Activated T-helper 1 cell treated with anti-CD3 and anti-CD28 coated beads, Interleukin-2, amount 50 U/mL, for 16 hours (primary cell): ENCODE measurements around the gene GPR155.
A peak's percentile ranks its signal among the peaks of the same experiment; 100 is the strongest.

Experiments
- DNase-seq, 2 donors: peaks; one replicate each; pipeline ENCODE4 v3.0.0-alpha.2; 2020; ENCODE audit warnings: low read depth in 1 of 2, low spot score in 1 of 2

The GPR155 gene, protein sequence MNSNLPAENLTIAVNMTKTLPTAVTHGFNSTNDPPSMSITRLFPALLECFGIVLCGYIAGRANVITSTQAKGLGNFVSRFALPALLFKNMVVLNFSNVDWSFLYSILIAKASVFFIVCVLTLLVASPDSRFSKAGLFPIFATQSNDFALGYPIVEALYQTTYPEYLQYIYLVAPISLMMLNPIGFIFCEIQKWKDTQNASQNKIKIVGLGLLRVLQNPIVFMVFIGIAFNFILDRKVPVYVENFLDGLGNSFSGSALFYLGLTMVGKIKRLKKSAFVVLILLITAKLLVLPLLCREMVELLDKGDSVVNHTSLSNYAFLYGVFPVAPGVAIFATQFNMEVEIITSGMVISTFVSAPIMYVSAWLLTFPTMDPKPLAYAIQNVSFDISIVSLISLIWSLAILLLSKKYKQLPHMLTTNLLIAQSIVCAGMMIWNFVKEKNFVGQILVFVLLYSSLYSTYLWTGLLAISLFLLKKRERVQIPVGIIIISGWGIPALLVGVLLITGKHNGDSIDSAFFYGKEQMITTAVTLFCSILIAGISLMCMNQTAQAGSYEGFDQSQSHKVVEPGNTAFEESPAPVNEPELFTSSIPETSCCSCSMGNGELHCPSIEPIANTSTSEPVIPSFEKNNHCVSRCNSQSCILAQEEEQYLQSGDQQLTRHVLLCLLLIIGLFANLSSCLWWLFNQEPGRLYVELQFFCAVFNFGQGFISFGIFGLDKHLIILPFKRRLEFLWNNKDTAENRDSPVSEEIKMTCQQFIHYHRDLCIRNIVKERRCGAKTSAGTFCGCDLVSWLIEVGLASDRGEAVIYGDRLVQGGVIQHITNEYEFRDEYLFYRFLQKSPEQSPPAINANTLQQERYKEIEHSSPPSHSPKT

DNA sequence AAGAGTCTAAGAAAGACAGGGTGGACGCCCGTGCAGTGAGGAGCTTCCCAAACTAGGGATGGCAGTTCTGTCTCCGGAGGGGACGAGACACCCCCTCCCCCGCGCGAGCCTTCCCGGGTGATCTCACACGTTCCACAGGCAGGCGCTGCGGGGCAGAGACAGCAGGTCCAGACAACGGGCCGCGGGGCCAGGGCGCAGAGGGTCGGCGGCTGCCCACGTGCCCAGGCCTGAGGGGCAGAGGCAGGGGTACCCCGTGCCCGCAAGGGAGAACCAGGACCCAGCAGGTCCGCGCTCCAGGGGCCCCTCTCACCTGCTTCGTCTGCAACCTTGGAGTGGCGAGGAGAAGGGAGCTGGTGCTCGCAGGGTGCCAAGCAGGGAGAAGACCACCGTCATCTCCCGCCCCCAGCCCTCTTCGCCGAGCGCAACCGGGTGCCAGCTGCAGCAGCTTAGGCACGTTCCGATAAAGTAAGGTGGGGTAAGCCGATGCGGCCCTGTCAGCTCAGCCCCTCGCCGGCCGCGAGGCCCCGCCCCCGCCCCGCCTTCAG, at the start of gene GPR155:
Gene GPR155, minus strand, starts transcription at position 467 of the 545 bp plus-strand sequence. CDS start 5,073 bp downstream, outside the sequence.
- DNase-seq: peak in 1 of 2 donors; percentile 23

DNA sequence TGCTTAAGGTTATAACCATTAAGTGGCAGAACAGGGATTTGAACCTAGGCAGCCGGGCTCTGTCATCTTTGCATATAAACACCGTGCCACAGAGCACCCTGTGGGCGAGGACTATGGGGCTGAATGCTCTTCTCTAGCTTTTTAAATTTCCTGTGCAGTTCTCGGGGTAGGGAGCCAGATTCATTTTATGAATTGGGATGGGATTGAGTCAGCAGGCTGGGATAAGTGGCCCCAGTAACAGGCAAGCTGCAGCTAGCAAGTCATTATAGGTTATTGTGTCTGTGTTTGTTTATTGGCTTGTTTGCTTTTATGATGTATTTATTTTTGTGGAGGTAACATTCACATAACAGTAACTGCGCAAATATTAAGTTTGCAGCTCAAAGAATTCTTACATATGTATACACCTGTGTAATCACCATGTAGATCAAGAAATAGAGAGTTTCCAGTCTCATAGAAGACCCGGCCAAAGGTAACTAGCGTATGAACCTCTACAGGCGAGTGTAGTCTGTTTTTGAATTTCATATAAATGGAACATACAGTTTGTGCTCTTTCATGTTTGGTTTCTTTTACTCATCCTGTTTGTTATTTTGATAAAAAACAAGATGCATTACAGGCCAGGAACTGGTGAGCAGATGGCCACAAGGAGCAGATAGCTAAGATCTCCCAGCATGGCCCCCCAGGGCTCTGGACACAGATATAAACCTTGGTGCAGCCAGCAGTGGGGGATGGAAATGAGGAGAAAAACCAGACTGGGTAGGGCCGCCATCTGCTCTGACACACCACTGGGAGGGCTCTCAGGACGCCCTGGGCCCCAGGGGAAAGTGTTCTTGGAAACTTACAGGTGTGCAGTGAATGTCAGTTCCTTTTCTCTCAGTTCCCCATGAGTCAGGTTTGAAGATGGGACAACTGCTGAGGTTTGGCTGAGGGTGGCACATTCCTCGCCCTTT, 49.2 kb upstream of the GPR155 start:
- no peak for DNase-seq

DNA sequence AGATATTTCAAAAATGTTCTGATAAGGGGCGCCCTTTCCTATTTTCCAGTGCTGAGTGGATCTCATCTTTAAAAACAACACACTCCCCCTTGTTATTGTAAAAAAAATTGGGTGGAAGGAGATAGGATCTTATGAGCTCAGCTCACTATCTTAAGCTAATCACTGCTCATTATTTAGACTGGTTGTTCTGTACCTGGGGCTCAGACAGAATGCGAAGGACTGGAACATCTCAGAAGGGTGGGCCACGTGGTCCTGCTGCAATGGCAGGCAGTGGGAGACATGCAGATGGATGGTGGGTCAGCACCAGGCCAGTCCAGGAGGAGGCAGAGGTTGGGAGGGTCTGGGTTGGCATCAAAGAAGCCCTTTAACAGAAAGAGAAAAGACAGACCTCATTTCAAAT, 48.3 kb upstream of the GPR155 start:
- no peak for DNase-seq

DNA sequence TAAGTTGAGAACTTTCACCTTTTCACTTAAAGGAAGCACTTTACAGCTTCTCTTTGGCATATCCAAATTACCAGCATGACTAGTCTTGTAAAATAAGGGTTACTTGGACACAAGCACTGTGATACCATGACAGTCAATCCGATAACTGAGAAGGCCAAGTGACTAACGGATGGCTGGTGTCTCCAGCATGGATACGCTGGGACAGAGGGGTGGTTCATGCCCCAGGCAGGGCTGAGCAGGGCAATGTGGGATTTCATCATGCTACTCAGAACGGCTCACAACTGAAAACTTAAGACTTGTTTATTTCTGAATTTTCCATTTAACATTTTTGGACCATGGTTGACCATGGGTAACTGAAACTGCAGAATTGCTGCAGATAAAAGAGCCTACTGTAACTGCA, 43.1 kb upstream of the GPR155 start:
- DNase-seq: no peak

DNA sequence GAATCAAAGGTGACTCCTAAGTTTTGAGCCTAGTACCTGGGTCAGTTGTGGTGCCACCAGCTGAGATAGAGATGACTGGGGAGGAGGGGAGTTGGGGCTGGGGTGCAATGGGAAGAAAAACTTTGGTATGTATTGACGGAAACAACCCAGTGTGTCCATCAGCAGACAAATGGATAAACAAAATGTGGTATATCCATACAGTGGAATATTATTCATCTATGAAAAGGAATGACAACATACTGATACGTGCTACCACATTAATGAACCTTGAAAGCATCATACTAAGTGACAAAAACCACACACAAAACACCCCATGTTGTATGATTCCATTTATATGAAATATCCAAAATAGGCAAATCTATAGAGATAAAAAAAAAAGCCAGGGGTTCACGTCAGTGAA, 41.1 kb upstream of the GPR155 start:
- no peak for DNase-seq

DNA sequence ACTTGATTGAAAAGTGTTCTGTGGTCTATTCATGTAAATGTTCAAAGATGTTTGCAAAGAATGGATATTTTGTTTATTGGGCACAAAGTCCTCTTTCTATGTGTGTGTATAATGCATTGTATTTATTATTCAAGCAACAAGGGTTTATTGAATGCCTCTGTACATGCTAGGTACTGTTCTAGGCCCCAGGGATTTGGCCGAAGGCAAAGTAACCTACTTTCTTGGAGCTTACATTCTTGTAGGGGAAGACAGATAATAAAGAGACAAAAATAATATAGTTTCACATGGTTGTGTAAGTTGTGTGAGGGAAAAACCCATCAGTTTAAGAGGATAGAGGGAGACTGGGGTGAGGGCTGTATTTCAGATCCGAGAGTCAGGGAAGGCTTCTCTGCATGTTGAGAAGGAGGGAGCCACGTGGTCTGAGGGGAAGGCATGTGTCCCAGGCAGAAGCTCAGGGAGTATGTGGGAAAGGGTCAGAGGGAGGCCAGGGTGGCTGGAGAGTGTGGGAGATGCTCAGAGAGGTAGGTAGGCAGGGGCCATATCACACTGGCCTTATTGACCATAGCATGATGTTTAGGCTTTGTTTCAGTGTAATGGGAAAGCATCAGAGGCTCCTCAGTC, 40.4 kb upstream of the GPR155 start:
- DNase-seq: no peak

DNA sequence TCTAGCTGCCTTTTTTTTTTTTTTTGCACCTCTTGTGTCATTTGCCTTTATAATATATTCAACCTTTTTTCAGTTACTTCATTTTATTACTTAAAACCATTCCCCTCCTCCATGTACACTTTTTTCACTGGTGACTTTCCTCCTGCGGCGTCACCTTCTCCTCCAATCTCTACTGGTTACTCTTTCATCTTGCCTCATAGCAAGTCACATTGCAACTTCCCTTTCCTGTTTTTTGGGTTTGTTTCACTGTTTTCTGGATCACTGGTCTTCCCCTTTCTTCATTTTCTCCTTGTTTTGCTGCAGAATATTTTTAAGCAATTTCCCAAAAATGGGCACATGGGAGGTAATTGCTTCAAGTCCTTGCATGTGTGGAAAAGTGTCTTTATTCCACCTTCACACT, 37.7 kb upstream of the GPR155 start:
- DNase-seq: no peak

DNA sequence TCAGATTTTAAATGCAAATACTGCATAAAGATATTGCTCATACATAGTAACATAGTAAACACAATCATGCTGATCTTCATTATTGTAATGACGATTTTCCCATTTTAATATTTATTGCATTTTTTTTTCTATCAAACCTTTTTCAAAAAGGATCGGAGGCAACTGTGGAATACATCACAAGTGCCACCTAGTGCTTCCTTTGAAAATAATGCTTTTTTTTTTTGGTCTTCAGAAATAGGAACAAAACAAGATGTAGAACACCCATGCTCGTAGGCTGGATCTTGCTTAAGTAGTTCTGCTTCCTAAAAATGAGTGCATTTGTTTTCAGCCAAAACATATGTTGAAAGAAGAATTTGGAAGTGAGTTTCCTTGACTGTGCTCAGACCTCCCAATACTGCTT, 35.7 kb upstream of the GPR155 start:
- DNase-seq: no peak

DNA sequence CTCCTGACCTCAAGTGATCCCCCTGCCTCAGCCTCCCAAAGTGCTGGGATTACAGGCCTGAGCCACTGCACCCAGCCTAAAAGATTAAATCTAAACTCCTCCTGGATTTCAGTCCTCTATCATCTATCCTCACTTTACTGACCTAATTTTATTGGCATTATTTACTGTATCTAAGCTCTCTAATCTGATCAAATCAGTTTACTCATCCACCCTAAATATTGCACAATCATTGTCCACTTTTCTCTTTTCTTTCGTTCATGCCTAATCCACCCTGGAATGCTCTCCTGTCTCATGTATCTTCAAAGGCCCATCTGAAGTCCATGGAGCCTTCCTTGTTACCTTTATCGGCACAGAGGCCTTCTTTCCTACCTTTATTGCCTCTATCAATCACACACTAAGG, 31.6 kb upstream of the GPR155 start:
- no peak for DNase-seq

DNA sequence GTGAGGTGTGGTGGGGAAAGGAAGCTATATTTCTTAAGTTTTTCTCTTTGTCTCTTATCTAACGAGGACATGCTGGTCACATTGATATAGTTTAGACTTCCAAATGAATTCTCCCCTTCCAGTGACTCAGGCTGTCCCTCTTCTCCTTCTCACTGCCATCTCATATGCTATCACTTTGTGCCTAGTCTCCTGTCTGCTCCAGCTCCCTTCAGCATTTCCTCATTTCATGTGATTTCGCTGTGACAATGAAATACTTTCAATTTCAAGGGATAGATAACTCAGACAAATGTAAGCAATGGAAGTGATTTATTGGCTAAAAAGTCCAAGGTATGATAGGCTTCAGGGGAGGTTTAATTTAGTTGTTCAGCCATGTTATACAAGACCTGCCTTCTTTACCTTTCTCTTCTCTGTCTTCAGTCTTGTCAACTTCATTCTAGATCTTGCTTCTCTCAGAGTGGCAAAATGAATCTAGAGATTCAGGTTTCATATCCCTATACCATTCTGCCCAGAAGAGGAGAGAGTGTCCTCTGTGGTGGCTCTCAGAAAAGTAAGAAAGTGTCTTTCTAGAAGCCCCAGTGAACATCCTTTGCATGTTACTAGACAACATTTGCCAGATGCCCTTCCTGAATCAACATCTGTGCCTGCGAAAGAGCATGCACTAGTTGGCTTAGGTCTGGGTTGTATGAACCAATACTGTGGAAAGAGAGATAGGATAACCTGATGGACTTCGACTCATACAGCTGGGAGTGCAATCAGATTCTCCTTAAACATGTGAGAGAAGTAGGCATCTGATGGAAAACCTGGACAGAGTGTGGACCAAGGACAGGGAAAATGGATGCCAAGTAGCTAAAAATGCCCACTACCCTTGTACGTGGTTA, 29.9 kb upstream of the GPR155 start:
- no peak for DNase-seq

DNA sequence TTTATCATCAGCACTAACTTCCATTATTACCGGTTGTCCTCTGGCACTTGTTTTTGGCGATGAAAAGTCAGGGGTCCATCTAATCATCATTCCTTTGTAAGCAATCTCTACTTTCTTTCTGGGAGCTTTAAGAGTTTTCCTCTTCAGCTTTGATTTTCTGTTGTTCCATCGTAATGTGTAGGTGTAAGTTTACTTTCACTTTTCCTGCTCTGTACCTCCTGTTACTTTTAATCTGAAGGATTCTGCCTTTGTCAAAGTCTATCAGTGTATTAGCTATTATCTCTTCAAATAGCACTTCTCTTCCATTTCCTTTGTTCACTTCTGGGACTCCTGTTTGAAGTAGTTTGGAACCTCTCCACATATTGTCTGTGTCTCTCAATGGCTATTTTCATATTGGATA, 25.5 kb upstream of the GPR155 start:
- no peak for DNase-seq

DNA sequence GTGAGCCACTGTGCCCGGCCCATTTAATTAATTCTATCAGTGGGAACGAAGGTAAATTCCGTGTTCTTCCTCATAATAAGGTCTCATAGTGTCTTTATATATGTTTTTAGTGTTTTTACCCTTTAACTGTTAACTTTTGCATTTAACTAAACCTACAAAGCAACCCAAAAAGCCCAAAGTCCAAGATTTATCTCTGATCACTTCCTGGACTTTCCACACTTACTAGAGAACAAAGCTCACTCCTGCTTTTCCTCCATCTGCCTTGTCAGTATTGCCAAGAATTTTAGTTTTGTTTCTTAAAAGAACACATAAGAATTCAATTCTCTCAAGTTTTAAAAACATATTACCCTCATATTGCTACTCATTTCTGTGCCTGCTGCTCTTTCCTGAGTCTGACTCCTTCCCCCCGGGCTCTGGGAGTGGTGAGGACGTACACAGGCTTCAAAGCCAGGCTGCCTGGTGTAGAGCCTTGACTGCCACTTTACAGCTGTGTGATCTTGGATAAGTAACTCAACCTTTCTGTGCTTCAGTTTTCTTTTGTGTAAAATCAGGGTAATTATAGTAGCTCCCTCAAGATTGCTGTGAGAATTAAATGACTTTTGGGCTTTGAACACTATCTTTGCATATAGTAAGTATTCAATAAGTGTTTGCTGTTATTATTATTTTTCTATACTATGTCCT, 24.9 kb upstream of the GPR155 start:
- DNase-seq: no peak

DNA sequence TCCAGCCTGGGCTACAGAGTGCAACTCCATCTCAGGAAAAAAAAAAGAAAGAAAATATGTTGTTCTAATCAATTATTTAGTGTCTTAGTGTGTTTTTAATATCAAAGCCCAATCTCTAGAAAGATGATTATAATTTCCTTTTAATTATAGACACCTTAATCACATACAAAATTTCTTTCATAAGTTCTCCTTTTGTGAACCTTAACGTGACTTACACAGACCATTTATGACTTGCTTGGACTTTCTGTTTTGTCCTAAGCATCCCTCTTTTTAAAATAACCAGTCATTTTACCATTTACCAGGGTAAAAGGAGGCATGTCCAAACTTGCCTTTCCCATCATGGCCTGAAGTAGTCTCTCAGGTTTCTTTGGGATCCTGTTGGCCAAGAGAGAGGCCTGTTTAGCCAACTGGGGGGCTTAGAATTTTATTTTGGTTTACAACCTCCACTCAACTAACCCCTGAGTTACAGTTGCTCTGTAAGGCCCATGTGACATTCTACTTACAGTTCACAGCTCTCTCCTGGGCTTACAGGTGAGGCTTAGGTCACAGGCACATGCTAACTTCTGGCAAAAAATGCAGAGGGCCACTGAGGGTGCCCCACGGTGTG, 23.9 kb upstream of the GPR155 start:
- DNase-seq: no peak

DNA sequence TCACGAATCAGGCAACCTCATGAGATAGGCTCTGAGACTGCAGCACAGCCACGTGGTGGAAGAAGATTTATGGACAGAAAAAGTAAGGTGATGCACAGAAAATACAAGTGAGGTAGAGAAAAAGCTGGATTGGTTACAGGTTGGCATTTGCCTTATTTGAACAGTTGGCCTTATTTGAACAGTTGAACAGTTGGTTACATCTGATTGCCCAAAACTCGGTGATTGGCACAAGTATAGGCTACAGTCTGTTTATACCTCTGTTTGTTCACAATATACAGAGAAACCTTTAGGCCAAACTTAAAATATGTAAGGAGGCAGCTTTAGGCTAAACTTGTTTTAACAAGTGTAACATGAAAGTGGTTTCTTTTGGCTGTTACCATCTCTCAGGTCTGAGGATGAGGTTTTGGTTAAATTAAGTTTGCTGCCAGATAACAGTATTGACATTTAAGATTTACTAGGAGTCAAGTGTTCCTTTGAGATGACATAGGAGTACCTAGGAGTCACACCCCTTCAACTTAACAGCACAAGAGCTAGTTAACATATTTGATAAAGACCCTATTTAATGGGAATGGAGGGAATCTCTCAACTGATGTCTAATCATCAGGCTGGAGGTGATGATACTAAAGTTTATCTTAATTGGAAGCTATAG, 16.5 kb upstream of the GPR155 start:
- DNase-seq: no peak

DNA sequence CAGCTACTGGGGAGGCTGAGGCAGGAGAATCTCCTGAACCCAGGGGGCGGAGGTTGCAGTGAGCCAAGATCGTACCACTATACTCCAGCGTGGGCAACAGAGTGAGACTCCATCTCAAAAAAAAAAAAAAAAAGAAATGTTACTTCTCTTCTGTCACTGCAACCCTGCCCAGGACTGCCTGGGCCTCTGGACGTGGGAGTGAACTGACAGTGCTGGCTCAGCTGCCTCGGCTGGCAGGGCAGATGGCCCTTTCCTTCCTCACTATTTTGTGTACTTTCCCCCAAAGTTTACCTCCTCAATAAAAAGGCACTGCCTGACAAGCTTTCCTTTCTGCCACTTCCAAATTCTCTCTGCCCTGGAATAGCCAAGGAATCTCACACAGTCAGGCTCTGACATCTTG, 12.5 kb upstream of the GPR155 start:
- DNase-seq: no peak

DNA sequence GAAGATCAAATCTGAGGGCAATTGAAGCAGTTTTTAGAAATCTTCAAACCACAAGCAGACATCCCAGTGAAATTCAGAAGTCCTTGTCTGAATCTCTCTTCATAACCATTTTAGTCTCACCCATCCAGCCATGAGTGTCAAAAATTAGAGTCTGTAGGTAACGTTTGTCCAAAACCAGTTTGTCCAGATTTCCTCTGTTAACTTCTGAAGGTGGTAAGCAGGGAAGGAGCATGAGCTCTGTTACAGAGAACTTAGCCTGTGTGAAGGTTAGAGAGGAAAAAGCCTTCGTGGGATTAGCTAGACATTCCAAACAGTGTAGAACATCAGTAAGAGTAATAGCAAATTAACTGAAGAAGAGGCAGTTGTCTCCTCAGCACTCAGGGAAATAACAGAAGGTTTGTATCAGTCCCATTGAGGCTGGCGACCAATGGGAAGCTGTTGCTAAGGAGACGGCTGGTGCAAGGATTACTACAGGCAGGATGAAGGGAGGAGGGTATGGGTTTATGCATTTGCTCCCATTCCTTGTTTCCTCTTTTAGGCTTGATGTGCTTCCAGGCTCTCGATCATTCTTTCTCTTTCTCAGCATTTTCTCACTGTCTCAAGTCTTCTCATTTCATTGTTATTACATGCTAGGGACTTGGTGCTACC, 8.7 kb upstream of the GPR155 start:
- DNase-seq: no peak

DNA sequence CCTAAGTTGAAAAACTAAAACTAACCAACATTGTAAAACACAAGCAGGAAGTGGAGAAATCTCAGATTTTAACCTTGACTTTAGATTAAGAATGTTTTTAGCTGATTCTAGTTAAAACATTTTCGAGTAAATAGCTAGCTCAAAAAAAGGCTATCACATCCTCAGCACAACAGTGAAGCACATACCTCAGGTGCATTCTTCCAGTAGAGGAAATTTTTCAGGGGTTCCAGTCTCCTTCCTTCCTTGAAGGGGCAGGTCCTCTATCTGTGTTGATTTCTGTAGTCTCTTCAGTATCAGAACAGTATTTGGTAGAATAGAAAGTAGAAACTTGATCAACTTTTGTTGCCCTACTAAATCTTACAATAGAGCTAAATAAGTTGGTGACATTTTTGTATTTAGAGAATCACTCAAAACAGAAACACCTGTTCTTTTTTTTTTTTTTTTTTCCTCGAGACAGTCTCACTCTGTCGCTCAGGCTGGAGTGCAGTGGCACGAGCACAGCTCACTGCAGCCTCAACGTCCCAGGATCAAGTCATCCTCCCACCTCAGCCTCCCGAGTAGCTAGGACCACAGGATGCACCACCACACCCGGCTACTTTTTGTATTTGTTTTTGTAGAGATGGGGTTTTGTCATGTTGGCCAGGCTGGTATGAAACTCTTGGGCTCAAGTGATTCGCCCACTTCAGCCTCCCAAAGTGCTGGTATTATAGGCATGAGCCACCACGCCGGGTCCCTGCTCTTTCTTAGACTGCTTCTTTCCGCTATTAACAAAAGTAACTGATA, 6.9 kb upstream of the GPR155 start:
- DNase-seq: no peak
